22Rv1 (cell line): ENCODE measurements around the gene CALHM2.

Experiments used
- ZFX ChIP-seq: fragments of 450-650 bp; IDR thresholded peaks from 2 replicates; pipeline ENCODE4 v1.6.1; 2017; ENCODE audit warnings: antibody characterized with exemption, borderline replicate concordance
- TF ChIP-seq, protein P1 (sequence below): fragments of 450-650 bp; IDR thresholded peaks from 2 replicates; pipeline ENCODE4 v1.5.1; 2017; ENCODE audit warnings: mild to moderate bottlenecking

- TF ChIP-seq, protein P1, sequence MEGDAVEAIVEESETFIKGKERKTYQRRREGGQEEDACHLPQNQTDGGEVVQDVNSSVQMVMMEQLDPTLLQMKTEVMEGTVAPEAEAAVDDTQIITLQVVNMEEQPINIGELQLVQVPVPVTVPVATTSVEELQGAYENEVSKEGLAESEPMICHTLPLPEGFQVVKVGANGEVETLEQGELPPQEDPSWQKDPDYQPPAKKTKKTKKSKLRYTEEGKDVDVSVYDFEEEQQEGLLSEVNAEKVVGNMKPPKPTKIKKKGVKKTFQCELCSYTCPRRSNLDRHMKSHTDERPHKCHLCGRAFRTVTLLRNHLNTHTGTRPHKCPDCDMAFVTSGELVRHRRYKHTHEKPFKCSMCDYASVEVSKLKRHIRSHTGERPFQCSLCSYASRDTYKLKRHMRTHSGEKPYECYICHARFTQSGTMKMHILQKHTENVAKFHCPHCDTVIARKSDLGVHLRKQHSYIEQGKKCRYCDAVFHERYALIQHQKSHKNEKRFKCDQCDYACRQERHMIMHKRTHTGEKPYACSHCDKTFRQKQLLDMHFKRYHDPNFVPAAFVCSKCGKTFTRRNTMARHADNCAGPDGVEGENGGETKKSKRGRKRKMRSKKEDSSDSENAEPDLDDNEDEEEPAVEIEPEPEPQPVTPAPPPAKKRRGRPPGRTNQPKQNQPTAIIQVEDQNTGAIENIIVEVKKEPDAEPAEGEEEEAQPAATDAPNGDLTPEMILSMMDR, result no peak
- no peak for TF ChIP-seq ZFX
Observed at GRCh38 chr10:103417601-103418000, 34.6 kb downstream of the CALHM2 start.
